Suprapubic skin (tissue), 3 donors: ENCODE measurements around the gene TEX14.

ENCODE experiments used
- CTCF ChIP-seq, 2 donors: fragments of 200-600 bp in 1 of 2; fragments of 450-650 bp in 1 of 2; sonication (generic) in 1 of 2; IDR thresholded peaks; one replicate each; pipeline ENCODE4 v1.5.1; 2016 to 2019; ENCODE audit warnings: antibody characterized with exemption in 2 of 2, mild to moderate bottlenecking in 1 of 2, moderate library complexity in 1 of 2
- EP300 ChIP-seq: sonication (generic); formaldehyde crosslinking; IDR thresholded peaks from one replicate; pipeline ENCODE4 v1.6.1; 2017; ENCODE audit warnings: antibody characterized with exemption
- POLR2A ChIP-seq, 2 donors: fragments of 450-650 bp; IDR thresholded peaks; one replicate each; pipeline ENCODE4 v1.6.1; 2017; ENCODE audit warnings: antibody characterized with exemption in 2 of 2, mild to moderate bottlenecking in 2 of 2, moderate library complexity in 2 of 2

GRCh38 chr17:58572846-58573245 is 119.0 kb downstream of the TEX14 start:
- TF ChIP-seq CTCF (IDR thresholded peaks at IDR 0.05) = no peak
- TF ChIP-seq POLR2A (IDR thresholded peaks at IDR 0.05) = no peak
- TF ChIP-seq EP300 = no peak
